ENCODE measurements around the gene FCHSD1.

The FCHSD1 gene

DNA sequence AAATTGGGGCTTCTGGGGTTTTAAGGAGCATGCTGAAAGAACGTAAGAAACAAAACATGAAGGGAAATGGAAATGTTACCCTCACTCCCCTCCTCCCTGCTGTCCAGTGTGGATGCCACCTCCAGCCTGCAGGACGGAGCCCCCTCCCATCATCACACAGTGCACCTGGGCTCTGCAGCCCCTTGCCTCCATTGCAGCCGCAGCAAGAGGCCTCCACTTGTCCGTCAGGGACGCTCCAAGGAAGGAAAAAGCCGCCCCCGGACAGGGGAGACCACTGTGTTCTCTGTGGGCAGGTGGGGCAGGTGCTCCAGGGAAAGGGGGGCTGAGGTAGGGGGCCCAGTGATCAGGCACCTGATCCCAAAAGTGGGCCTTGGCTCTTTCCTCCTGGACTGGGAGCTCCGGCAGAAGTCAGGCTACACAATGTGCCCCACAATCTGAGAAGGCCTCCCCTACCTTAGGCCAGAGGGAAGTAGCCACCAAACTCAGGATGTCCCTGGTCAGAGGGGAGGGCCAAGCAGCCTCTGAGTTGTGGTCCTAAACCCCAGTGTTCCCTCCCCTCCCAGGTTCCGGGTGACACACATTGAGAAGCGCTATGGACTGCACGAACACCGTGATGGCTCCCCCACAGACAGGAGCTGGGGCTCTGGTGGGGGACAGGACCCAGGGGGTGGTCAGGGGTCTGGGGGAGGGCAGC, 11.7 kb downstream of the FCHSD1 start:
- H3K27ac ChIP-seq (ENCODE audit: low read length), result no peak overlapping the region
- no peaks in the 10 kb centered on the region for H3K9me3 ChIP-seq (ENCODE audit: control insufficient read depth in 1 of 2, low read length in 2 of 2)
- H3K4me3 ChIP-seq (ENCODE audit: low read depth in 1 of 2, low read length in 2 of 2), result no peak overlapping the region
- peaks cover 5 to 29% of the 10 kb centered on the region in 2 donors for H3K36me3 ChIP-seq (ENCODE audit: control insufficient read depth in 1 of 2, insufficient read depth in 2 of 2, low read length in 2 of 2)
- H3K27me3 ChIP-seq (ENCODE audit: low read depth, low read length), result no peaks in the 10 kb centered on the region
- H3K4me1 ChIP-seq (ENCODE audit: control insufficient read depth in 1 of 2, insufficient read depth in 2 of 2, low read length in 2 of 2), result peaks cover 8 to 26% of the 10 kb centered on the region in 2 donors

DNA sequence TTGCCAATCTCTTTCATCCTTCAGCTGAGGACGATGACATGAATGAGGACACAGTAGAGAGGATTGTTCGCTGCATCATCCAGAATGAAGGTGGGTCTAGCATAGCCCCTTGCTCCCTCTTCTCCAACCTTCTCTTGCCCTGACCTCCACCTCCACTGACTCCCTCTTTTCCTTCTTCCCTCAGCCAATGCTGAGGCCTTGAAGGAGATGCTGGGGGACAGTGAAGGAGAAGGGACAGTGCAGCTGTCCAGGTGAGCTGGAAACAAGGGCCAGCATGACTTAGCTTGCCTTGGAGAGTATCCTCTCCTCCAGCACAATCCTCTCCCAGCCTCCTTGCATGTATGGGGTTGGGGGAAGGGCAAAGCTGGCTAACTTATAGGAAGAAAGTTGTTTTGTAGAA, 12.4 kb downstream of the FCHSD1 start:
- H3K4me3 ChIP-seq (ENCODE audit: low read depth in 1 of 2, low read length in 2 of 2), result no peak overlapping the region
- no peaks in the 10 kb centered on the region for H3K27me3 ChIP-seq (ENCODE audit: low read depth, low read length)
- peaks cover 4 to 21% of the 10 kb centered on the region in 2 donors for H3K36me3 ChIP-seq (ENCODE audit: control insufficient read depth in 1 of 2, insufficient read depth in 2 of 2, low read length in 2 of 2)
- H3K27ac ChIP-seq (ENCODE audit: low read length), result no peak overlapping the region
- H3K4me1 ChIP-seq (ENCODE audit: control insufficient read depth in 1 of 2, insufficient read depth in 2 of 2, low read length in 2 of 2), result peaks cover 9 to 27% of the 10 kb centered on the region in 2 donors
- H3K9me3 ChIP-seq (ENCODE audit: control insufficient read depth in 1 of 2, low read length in 2 of 2), result no peaks in the 10 kb centered on the region

DNA sequence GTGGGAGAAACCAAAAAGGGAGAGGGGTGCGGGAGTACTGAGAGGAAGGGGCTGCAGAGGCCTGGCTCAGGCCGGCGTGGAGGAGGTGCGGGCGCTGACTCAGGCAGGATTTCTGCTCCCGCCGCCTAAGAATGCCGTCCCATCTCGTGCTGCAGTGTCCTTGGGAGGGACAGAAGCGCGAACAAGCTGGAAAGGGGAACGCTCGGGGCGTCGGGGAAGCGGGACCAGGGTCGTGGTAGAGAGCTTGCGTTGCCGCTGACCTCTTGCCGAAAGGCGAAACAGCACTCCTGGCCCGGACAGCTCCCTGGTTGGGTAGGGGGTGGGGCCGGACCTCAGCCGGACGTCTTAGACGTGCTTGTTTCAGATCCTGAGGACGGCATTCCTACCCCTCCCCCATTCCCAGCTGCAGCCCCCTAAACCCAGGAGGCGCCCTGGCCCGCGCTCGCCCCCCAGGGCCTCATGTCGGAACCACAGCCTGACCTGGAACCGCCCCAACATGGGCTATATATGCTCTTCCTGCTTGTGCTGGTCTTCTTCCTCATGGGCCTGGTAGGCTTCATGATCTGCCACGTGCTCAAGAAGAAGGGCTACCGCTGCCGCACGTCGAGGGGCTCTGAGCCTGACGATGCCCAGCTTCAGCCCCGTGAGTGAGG, 13.3 kb downstream of the FCHSD1 start:
- no peaks in the 10 kb centered on the region for H3K9me3 ChIP-seq (ENCODE audit: control insufficient read depth in 1 of 2, low read length in 2 of 2)
- peaks cover 4 to 15% of the 10 kb centered on the region in 2 donors for H3K36me3 ChIP-seq (ENCODE audit: control insufficient read depth in 1 of 2, insufficient read depth in 2 of 2, low read length in 2 of 2)
- H3K4me3 ChIP-seq (ENCODE audit: low read depth in 1 of 2, low read length in 2 of 2), result peak overlapping the region; percentile 91 to 93
- peaks cover 9 to 27% of the 10 kb centered on the region in 2 donors for H3K4me1 ChIP-seq (ENCODE audit: control insufficient read depth in 1 of 2, insufficient read depth in 2 of 2, low read length in 2 of 2)
- H3K27me3 ChIP-seq (ENCODE audit: low read depth, low read length), result no peaks in the 10 kb centered on the region
- H3K27ac ChIP-seq (ENCODE audit: low read length), result no peak overlapping the region

DNA sequence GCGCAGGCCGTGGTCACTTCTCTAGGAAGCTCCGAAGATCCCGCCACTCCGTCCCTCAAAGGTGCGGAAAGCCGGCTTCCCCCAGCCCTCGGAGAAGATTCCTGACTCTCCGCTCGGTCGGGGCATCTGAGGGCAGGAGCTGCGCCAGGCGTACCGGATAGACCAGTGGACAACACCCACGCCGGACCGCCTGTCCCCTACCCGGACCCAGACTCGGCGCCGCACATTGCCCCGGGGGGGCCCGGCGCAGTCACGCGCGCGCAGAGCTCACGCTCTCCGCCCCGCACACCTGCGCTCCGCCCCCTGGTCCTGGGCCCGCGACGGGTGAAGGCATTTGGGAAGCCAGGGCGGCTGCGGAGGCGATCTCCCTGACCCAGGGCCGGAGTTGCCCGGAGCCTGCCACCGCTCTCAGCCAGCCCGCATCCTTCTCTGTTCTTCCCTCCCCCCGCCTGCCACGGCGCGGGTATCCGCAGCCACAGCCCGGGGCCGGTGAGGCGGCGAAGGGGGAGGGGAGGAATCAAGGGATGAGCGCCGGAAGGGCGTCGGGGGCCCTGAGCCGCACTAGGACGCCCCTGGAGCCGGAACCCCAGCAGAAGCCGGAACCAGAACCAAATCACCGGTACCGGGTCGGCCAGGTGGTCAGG, 14.0 kb downstream of the FCHSD1 start:
- Histone ChIP-seq H3K9me3 (ENCODE audit: control insufficient read depth in 1 of 2, low read length in 2 of 2) (no peaks in the 10 kb centered on the region), H3K4me3 (ENCODE audit: low read depth in 1 of 2, low read length in 2 of 2) (peak overlapping the region; percentile 91 to 93), H3K36me3 (ENCODE audit: control insufficient read depth in 1 of 2, insufficient read depth in 2 of 2, low read length in 2 of 2) (peaks cover 4 to 12% of the 10 kb centered on the region in 2 donors), H3K4me1 (ENCODE audit: control insufficient read depth in 1 of 2, insufficient read depth in 2 of 2, low read length in 2 of 2) (peaks cover 9 to 27% of the 10 kb centered on the region in 2 donors), H3K27me3 (ENCODE audit: low read depth, low read length) (no peaks in the 10 kb centered on the region), H3K27ac (ENCODE audit: low read length) (no peak overlapping the region)

DNA sequence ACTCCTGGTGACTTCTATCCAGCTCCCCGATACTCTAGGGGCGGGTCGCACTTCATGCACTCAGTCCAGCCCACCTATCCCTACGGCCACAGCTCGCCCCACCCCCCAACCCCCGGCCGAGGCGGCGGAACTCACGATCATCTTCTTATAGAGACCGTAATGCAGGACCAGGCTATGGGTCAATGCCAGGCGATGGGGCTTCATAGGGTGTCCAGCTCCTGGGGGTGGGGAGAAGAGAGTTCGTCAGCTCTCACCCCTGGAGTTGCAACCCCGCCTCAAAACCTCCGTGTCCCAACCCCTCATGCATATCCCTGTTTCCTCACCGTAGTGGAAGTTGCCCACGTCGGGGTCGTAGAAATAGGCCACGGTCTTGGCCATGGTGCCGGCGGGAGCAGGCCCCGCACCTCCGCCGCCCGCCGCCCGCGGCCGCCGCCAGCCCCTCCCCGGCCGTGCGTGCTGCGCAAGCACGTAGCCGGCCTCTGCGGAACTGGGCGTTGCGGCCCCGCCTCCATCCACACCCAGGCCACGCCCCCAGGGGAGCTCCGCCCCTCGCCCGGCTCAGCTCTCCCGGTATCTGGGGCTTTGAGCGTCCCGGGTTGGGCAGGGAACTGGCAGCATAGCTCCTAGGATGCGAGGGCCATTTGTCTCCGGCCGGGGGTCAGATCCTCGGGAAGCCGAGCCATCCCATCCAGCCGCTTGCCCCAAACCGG, 14.7 kb downstream of the FCHSD1 start, which contains the start of the genes HDAC3 and RELL2:
TSS of gene HDAC3 (minus strand) at position 437 of the 710 bp plus-strand sequence. CDS start at position 378, 59 bp downstream.
TSS of gene RELL2 (plus strand) at position 585 of the 710 bp plus-strand sequence. CDS start 1,229 bp downstream, outside the sequence.
- peaks cover 9 to 27% of the 10 kb centered on the region in 2 donors for H3K4me1 ChIP-seq (ENCODE audit: control insufficient read depth in 1 of 2, insufficient read depth in 2 of 2, low read length in 2 of 2)
- H3K36me3 ChIP-seq (ENCODE audit: control insufficient read depth in 1 of 2, insufficient read depth in 2 of 2, low read length in 2 of 2), result peaks cover 4 to 12% of the 10 kb centered on the region in 2 donors
- no peaks in the 10 kb centered on the region for H3K9me3 ChIP-seq (ENCODE audit: control insufficient read depth in 1 of 2, low read length in 2 of 2)
- H3K27me3 ChIP-seq (ENCODE audit: low read depth, low read length), result no peaks in the 10 kb centered on the region
- H3K4me3 ChIP-seq (ENCODE audit: low read depth in 1 of 2, low read length in 2 of 2), result peak within 1 kb of the TSS; percentile 91 to 93
- peak within 1 kb of the TSS; percentile 28 for H3K27ac ChIP-seq (ENCODE audit: low read length)

DNA sequence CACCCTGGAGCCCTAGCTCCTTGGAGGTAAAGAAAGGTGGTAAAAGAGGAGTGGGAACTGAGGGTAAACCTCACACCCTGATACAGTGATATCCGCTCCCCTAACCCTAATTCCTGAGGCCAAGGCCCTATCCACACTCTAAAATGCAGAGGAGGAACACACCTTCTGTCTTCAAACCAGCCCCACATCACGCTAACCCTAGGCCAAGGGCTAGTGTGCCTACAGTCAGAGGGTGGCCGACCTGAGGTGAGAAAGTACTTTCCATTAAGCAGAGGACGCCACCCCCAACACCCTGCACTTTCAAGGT, 15.2 kb downstream of the FCHSD1 start:
- H3K4me3 ChIP-seq (ENCODE audit: low read depth in 1 of 2, low read length in 2 of 2), result peak overlapping the region; percentile 91 to 93
- H3K4me1 ChIP-seq (ENCODE audit: control insufficient read depth in 1 of 2, insufficient read depth in 2 of 2, low read length in 2 of 2), result peaks cover 9 to 27% of the 10 kb centered on the region in 2 donors
- H3K9me3 ChIP-seq (ENCODE audit: control insufficient read depth in 1 of 2, low read length in 2 of 2), result no peaks in the 10 kb centered on the region
- H3K27ac ChIP-seq (ENCODE audit: low read length), result peak overlapping the region; percentile 28
- H3K27me3 ChIP-seq (ENCODE audit: low read depth, low read length), result no peaks in the 10 kb centered on the region
- H3K36me3 ChIP-seq (ENCODE audit: control insufficient read depth in 1 of 2, insufficient read depth in 2 of 2, low read length in 2 of 2), result peaks cover 4 to 6% of the 10 kb centered on the region in 2 donors

DNA sequence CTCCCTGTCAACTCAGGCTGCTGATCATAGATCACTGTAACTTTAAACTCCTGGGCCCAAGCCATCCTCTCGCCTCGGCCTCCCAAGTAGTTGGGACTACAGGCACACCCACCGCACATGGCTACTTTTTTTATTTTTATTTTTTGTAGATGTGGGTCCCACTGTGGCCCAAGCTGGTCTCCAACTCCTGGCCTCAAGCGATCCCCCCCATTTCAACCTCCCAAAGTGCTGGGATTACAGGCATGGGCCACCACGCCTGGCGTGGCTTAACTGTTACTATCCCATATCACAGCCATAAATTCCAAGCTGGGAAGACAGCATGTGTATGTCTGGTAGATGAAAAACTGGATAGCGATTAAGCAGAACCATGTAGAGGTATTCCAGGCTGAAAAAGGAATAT, 15.6 kb downstream of the FCHSD1 start:
- peak overlapping the region; percentile 91 to 93 for H3K4me3 ChIP-seq (ENCODE audit: low read depth in 1 of 2, low read length in 2 of 2)
- no peaks in the 10 kb centered on the region for H3K27me3 ChIP-seq (ENCODE audit: low read depth, low read length)
- peaks cover 2 to 8% of the 10 kb centered on the region in 2 donors for H3K36me3 ChIP-seq (ENCODE audit: control insufficient read depth in 1 of 2, insufficient read depth in 2 of 2, low read length in 2 of 2)
- H3K27ac ChIP-seq (ENCODE audit: low read length), result no peak overlapping the region
- no peaks in the 10 kb centered on the region for H3K9me3 ChIP-seq (ENCODE audit: control insufficient read depth in 1 of 2, low read length in 2 of 2)
- peaks cover 9 to 27% of the 10 kb centered on the region in 2 donors for H3K4me1 ChIP-seq (ENCODE audit: control insufficient read depth in 1 of 2, insufficient read depth in 2 of 2, low read length in 2 of 2)

DNA sequence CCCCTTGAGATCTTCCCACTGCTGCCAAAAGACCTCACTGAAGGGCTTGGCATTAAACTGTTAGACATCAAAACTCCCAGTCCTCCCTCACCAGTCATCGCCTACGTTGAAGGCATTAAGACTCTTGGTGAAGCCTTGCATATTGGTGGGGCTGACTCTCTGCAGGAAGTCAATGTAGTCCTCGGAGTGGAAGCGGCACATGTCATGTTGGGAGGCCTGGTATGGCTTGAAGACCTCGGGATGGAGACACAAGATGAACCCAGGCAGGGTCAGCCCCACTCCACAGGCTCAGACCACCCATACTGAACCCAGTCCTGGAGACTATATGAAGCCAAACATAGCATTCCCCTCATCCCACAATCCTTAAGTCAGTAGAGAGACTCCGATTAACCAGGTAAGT, 16.5 kb downstream of the FCHSD1 start:
- no peak overlapping the region for H3K27ac ChIP-seq (ENCODE audit: low read length)
- H3K4me1 ChIP-seq (ENCODE audit: control insufficient read depth in 1 of 2, insufficient read depth in 2 of 2, low read length in 2 of 2), result peaks cover 9 to 27% of the 10 kb centered on the region in 2 donors
- H3K27me3 ChIP-seq (ENCODE audit: low read depth, low read length), result no peaks in the 10 kb centered on the region
- no peak overlapping the region for H3K4me3 ChIP-seq (ENCODE audit: low read depth in 1 of 2, low read length in 2 of 2)
- H3K36me3 ChIP-seq (ENCODE audit: control insufficient read depth in 1 of 2, insufficient read depth in 2 of 2, low read length in 2 of 2), result peaks cover 7 to 16% of the 10 kb centered on the region in 2 donors
- H3K9me3 ChIP-seq (ENCODE audit: control insufficient read depth in 1 of 2, low read length in 2 of 2), result no peaks in the 10 kb centered on the region

DNA sequence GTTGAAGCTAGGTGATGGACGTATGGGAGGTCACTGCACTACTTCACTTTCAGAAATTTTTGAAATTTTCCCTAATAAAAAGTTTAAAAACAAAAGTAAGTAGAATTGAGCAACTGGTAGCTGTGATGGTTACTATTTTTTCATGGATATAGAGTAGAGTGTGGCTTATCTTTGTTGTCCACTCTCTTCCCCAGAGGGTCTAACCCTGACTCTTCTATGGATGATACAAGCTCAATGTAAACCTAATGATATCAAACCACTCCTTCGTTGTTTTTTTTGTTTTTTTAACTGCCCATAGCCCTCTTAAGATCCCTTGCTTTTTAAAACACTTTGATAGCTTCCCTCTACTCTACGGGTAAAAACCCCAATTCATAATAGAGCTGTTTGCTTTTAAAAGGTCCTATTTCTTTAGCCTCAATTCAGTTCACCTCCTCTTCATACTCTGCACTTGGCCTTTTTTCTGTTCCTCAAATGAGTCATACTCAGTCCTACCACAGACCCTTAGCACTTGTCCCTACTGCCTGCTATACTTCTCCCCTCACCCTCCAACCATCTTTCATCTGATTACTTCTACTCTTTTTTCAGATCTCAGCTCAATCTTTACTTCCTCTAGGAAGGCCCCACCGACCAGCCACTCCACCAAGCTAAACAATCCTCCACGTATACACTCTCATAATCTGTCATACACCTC, 17.2 kb downstream of the FCHSD1 start:
- Histone ChIP-seq H3K9me3 (ENCODE audit: control insufficient read depth in 1 of 2, low read length in 2 of 2) (no peaks in the 10 kb centered on the region), H3K4me1 (ENCODE audit: control insufficient read depth in 1 of 2, insufficient read depth in 2 of 2, low read length in 2 of 2) (peaks cover 9 to 27% of the 10 kb centered on the region in 2 donors)

DNA sequence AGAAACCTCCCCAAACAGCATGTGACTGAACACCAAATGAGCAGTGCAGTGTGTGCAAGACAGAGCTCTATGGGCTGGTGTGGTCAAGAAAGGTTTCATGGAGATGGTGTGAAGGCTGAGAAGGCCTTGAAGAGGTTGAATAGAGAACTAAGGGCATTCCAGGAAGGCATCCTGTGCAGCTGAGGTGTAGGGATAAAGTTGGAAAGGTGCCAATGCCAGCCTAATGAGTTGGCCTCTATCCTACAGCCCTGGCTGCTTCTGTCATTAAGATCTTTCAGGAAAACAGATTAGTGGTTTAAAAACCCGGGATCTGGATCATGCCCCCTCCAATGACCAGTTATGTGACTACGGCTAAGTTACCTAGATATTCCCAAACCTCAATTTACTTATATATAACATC, 18.6 kb downstream of the FCHSD1 start:
- peaks cover 28 to 37% of the 10 kb centered on the region in 2 donors for H3K36me3 ChIP-seq (ENCODE audit: control insufficient read depth in 1 of 2, insufficient read depth in 2 of 2, low read length in 2 of 2)
- no peaks in the 10 kb centered on the region for H3K27me3 ChIP-seq (ENCODE audit: low read depth, low read length)
- peaks cover 9 to 26% of the 10 kb centered on the region in 2 donors for H3K4me1 ChIP-seq (ENCODE audit: control insufficient read depth in 1 of 2, insufficient read depth in 2 of 2, low read length in 2 of 2)
- no peaks in the 10 kb centered on the region for H3K9me3 ChIP-seq (ENCODE audit: control insufficient read depth in 1 of 2, low read length in 2 of 2)
- no peak overlapping the region for H3K27ac ChIP-seq (ENCODE audit: low read length)
- no peak overlapping the region for H3K4me3 ChIP-seq (ENCODE audit: low read depth in 1 of 2, low read length in 2 of 2)

More for the DNA sequence above, 17.2 kb downstream of the FCHSD1 start:
- Histone ChIP-seq H3K27me3 (ENCODE audit: low read depth, low read length) (no peaks in the 10 kb centered on the region), H3K27ac (ENCODE audit: low read length) (no peak overlapping the region), H3K36me3 (ENCODE audit: control insufficient read depth in 1 of 2, insufficient read depth in 2 of 2, low read length in 2 of 2) (peaks cover 14 to 23% of the 10 kb centered on the region in 2 donors), H3K4me3 (ENCODE audit: low read depth in 1 of 2, low read length in 2 of 2) (no peak overlapping the region)

Data from muscle layer of duodenum (tissue), 2 donors.